Activated CD4-positive, alpha-beta T cell treated with anti-CD3 and anti-CD28 coated beads, Interleukin-2, amount 50 U/mL, for 1 hour (primary cell): ENCODE results near the gene EIF4G3.

Experiments
- DNase-seq: peaks from one replicate; pipeline ENCODE4 v3.0.0-alpha.2; 2020

EIF4G3 gene

GRCh38 chr1:20987831-20988825, 188.6 kb downstream of the EIF4G3 start:
- DNase-seq, result no peak

GRCh38 chr1:20983297-20983889, 193.3 kb downstream of the EIF4G3 start:
- no peak for DNase-seq

DNA sequence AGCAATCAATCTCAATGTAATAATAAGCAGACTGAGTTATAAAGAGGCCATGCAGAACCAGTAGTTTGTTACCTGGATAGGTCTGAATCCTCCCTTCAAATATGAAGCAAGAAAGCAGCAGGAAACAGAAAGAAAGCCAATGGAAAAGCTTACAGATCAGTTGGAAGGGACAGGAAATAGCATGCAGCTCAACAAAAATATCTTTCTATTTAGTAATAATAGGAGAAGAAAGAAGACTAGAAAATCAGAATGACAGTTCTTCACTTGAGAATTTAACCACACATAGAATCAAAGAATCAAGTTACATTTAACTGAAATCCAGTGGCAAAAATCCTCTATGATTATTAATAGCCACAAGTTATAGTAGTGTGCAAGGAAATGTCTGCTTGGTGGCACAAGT, 194.4 kb downstream of the EIF4G3 start:
- no peak for DNase-seq

DNA sequence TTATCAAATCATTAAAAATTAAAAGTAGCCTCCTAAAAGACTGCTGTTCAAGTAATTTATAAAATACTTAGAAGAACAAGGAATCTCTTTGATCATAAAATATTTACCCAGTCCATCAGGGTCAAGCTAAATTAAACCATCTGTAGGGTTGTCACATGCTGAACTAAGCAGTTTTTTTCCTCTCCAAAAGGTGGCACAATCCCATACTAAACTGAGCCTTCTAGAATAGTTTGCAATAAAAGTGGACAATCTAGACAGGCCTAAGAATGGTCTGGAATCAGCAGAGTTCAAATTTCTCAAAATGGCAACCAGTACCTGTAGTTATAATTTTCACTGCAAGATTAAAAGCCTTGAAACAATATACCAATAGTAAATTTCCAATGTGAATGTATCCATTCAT, 194.8 kb downstream of the EIF4G3 start:
- DNase-seq, result no peak

DNA sequence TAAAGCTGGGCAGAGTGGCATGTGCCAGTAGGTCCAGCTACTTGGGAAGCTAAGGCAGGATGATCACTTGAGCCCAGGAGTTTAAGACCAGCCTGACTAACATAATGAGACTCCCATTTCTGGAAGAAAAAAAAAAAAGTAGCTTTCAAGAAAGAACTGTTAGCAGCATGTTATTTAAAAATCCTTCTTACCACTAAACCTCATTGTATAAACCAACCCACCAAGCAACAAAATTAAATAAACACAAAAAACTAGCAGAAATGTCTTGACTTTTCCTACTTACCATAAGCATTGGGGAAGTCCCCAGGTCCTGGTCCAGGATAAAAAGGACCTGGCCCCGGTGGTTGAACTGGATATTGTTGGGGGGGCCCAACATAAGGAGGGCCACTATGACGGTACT, 196.6 kb downstream of the EIF4G3 start:
- DNase-seq, result no peak

DNA sequence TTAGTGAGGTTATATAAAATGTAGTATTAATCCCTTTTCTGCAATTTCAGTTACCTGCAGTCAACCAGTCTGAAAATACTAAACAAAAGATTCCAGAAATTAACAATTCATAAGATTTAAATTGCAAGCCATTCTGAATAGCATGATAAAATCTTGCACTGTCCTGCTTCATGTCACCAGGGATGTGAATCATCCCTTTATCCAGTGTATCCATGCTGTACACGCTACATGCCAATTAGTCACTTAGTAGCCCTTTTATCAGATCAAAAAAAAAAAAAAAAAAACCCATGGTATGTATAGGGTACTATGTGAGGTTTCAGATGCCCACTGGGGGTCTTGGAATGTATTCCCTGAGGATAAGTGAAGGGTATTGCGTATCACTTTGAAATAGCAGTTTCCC, 198.3 kb downstream of the EIF4G3 start:
- no peak for DNase-seq

DNA sequence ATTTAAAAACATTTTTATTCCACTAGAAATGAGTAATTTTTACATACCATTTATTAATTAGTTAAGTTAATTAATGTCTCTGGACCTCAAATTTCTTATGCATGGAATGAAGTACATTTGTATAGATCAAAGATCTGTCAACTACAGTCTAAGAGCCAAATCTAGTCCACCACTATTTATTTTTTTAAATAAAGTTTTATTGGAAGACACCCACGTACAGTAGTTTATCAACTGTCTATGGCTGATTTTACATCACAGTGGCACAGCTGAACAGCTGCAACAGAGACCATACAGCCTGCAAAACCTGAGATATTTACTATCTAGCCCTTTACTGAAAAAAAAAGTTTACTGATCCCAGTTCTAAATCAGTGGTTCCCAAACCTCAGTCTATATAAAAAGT, 201.0 kb downstream of the EIF4G3 start:
- DNase-seq, result no peak

DNA sequence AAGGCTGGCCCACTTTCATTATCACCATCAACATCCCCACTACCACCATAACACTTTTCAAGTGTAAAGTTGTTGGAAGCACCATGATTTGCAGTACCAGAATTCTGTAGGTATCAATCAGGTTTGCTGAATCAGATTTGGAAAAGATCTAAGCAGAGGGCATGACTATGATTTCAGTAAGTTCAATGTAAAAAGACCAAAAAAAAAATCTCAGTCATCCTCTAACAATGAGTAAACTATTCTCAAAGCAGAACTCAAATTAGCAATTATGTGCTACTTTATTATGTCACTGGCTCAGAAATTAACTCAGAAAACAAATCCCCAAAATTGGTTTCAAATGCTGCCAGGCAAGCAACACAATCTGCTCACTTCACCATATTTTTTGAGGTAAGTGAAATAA, 201.7 kb downstream of the EIF4G3 start:
- no peak for DNase-seq

- no peak for DNase-seq
These were observed 202.6 kb downstream of the EIF4G3 start for GRCh38 chr1:20974069-20974468.

GRCh38 chr1:20972855-20973254, 203.8 kb downstream of the EIF4G3 start:
- no peak for DNase-seq

GRCh38 chr1:20964540-20965484, 211.9 kb downstream of the EIF4G3 start:
- DNase-seq, result no peak

GRCh38 chr1:20962576-20963258, 214.0 kb downstream of the EIF4G3 start:
- DNase-seq, result no peak

DNA sequence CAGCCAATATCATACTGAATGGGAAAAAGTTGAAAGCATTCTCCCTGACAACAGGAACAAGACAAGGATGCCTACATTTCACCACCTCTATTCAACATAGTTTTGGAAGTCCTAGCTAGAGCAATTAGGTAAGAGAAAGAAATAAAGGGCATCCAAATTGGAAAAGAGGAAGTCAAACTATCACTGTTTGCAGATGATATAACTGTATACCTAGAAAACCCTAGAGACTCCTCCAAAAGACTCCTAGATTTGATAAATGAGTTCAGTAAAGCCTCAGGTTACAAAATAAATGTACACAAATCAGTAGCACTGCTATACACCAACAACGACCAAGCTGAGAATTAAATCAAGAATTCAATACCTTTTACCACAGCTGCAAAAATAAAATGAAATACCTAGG, 218.3 kb downstream of the EIF4G3 start:
- DNase-seq, result no peak

- no peak for DNase-seq
These were observed 220.4 kb downstream of the EIF4G3 start for GRCh38 chr1:20956272-20956671.

GRCh38 chr1:20950679-20951078, 226.0 kb downstream of the EIF4G3 start:
- no peak for DNase-seq

- DNase-seq, result no peak
These were observed 226.7 kb downstream of the EIF4G3 start for GRCh38 chr1:20949871-20950590.

DNA sequence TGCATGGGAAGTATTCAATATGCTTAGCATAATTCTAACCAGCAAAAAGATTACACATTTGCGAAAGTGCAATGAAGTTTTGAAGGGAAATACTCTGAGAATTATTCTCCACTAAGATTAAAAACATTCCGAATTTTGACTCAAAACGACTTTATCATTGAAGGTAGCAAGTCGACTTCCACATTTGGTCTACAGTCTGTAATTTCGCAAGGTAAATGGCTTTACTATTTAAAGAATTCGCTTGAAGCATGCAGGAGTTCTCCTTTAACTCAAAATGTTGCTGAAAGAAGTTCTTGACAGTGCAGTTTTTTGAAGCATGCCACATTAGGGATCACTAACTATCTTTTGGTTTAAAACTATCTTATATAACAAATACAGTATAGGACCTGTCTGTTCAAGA, 228.6 kb downstream of the EIF4G3 start:
- DNase-seq, result no peak

GRCh38 chr1:20947409-20947808, 229.3 kb downstream of the EIF4G3 start:
- no peak for DNase-seq

DNA sequence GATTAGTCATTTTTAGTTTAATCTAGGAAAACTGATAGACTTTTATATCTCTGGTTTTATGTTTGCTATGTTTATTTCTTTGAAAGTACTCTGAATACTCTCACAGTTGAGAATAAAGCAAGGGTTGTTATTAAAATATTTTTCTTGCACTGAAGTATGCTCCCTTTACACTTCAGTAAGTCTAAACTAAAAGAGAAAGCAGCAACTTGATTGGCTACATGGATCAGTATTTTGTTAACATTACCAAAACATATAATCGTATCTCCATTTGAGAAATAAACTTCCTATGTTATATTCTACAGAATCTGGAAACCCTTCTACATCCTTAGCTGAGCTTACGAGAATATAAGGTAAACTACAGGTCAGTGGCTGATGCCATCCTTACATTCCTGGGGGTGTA, 240.1 kb downstream of the EIF4G3 start:
- no peak for DNase-seq

DNA sequence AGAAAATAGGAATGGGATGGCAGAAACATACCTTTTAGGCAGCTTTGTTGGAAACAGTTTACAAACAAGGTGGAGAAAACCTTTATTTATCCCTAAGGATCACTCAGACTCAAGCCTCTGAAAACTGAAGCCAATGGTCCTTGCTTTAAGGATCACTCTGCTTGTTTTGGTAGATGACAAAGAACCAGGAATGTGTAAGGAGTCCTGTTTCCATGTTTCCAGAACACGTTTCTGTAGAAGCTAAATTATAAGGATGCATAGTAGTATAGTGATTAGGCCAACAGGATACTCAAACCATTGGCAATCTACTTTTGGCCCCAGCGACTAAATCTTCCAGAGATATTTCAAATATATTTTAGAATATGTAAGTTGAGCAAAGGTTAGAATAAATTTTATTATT, 240.5 kb downstream of the EIF4G3 start:
- DNase-seq, result no peak

DNA sequence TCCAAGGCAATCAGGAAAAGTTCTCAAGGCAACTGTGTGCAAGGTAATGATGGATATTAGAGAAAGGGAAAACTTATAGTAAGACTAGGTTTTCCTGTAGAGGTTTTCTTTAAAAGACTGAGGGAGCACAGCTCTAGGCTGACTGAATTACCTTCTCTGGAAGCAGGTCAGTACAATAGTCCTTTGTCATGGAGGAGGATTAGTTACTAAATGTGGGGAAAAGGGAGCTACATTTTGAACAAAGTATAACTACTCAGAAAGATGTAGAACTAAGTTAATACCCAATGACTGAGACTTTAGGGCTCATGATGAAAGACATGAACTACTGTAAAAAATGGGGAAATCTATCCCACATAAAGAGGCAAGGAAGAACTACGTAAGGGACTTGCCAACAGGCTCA, 241.0 kb downstream of the EIF4G3 start:
- DNase-seq, result no peak

- no peak for DNase-seq
These were observed 244.2 kb downstream of the EIF4G3 start for GRCh38 chr1:20932437-20932977.
